HG02610 (cell line): ENCODE data around the gene UBTD2.
"Not testable (repeated sequence)": the region's sequence is repeated elsewhere in the genome, so short reads cannot be mapped to it uniquely, and the experiment has no call there.

Source experiments
- ATAC-seq: cut with Tn5 transposase; IDR thresholded peaks from one replicate; pipeline ENCODE4 v1.9.1; 2021; ENCODE audit warnings: mild to moderate bottlenecking, moderate library complexity; ENCODE audit not compliant: unreplicated experiment

The UBTD2 gene

DNA sequence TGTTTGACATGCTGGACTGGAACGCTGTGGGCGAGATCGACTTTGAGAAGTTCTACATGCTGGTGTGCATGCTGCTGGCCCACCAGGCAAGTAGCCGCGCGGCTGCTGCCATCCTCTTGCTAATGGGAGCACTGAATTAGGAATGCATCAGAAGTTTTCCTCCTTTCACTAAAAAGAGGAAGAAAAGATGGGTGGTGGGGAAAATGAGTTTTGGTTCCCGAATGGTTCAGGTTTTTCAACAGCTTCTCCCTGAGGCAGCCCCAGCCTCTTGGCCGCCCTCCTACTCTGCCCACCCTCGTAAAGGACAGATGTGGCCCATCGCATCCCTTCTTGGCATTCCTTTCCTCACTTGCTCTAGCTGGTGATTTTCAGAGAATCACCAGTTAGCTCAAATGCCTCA is 84.1 kb downstream of the UBTD2 start:
- ATAC-seq, result no peak

DNA sequence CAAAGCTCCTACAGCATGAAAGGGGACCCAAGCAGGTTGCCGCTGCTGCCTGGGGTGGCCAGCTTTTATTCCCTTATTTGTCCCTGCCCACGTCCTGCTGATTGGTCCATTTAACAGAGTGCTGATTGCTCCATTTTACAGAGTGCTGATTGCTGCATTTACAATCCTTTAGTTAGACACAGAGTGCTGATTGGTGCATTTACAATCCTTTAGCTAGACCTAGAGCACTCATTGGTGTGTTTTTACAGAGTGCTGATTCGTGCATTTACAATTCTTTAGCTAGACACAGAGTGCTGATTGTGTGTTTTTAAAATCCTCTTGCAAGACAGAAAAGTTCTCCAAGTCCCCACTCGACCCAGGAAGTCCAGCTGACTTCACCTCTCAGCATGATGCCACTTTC is 85.8 kb downstream of the UBTD2 start:
- ATAC-seq, result not testable (repeated sequence)

DNA sequence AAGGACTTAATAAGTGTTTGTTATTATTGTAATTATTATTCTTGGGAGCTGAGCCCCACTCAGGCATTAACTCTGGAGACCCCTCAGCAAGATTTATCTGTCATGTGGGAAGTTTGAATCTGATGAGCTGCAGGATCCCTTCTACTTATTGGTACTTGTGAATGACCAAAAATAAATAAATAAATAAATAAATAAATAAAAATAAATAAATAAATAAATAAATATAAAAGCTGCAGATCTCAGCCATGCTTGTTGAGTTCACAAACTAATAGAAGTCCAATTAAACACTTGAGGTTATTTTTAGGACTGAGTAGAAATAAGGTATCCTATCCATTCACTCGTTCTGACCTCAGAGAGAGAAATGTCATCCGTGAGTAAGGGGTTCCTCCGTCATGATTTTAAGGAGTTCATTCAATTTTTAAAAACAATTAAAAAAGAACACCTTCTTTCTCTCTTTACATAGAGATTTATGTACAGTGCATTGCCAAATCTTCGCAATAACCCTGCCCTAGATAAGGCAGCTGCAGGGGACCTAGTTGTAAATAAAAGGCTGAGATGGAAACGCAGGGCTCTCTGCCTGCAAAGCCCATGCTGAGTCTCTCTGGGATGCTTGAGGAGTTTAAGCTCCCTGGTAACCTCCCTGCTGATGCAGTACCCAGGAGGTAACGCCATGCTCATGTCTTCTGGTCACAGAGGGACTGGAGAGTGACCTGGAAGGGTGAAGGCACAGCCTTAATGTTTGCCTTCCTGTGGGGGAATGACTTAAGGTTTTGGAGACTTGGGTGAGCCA is 88.4 kb downstream of the UBTD2 start:
- no peak for ATAC-seq

DNA sequence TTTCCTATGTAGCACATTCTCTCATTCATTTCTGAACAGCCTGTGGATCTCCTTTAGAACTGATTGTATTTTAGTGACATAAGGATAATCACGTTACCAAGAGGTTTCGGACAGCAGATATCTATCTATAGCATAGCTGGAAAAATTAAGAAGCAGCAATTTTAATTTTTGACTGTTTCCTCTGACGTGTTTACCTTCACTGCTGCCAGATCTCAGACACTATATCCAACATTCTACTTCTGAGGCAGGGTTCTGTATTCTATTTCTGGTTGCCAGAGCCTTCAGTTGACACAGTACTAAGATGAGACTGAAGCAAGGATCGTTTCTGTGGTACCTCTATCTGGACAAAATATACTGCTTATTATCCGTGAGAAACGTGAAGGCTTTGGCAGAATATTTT is 89.7 kb downstream of the UBTD2 start, which contains the start of gene EFCAB9:
TSS of gene EFCAB9 (plus strand) at position 301 of the 400 bp plus-strand sequence. CDS start at position 302, 1 bp downstream.
- ATAC-seq, result no peak

DNA sequence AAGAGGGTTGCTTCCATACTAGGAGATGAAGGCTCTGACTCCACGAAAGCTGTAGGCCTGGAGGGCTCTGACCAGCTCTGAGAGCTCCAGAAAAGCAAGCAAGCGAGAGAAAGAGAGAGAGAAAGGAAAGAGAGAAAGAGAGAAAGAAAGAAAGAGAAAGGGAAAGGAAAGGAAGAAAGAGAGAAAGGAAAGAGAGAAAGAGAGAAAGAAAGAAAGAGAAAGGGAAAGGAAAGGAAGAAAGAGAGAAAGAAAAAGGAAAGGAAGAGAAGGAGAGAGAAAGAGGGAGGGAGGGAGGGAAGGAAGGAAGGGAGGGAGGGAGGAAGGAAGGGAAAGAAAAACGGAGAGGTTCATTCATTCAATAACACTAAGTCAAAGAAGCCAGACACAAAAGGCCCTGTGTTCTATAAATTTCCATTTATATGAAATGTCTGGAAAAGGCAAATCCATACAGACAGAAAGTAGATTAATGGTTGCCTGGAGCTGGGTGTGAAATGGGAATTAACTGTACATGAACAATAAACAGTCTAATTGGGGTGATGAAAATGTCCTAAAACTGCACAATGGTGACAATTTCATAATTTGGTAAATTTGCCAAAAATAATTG is 93.8 kb downstream of the UBTD2 start:
- ATAC-seq, result no peak

DNA sequence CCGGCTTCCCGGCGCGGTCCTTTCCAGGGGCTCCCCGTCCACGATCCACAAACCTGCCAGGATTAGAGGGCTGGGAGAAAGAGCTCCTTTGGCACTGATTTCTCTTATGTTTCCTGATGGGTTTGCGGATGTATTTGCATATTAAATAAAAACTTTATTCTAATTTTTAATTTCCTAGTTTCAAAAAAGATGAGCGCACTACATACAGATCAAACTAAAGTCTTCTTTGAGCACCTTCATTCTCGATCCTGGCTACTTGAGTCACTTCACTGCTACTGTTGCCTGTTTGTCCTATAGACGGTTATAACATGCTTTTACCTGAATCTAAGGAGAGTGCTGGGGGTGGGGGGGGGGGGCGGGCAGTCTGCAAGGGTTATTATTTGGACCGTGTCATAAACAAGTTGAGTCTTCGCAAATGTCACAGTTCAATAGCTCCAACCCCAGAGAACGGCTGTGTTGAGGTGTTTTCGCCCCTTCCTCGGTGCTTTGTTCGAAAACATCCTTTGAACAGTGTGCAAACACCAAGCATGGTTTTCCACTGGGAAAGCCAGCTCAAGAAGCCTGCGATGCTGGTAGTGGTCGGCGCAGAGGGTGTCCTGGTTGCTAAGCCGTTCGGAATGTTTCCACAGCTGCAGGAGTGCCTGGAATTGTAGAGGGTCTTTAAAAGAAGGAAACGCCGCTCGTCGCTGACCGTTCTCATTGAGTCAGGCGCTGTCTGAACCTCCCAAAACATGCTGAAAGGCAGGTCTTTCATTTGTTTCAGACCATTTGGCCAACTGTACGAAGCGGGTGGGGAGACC is 94.5 kb downstream of the UBTD2 start:
- no peak for ATAC-seq

DNA sequence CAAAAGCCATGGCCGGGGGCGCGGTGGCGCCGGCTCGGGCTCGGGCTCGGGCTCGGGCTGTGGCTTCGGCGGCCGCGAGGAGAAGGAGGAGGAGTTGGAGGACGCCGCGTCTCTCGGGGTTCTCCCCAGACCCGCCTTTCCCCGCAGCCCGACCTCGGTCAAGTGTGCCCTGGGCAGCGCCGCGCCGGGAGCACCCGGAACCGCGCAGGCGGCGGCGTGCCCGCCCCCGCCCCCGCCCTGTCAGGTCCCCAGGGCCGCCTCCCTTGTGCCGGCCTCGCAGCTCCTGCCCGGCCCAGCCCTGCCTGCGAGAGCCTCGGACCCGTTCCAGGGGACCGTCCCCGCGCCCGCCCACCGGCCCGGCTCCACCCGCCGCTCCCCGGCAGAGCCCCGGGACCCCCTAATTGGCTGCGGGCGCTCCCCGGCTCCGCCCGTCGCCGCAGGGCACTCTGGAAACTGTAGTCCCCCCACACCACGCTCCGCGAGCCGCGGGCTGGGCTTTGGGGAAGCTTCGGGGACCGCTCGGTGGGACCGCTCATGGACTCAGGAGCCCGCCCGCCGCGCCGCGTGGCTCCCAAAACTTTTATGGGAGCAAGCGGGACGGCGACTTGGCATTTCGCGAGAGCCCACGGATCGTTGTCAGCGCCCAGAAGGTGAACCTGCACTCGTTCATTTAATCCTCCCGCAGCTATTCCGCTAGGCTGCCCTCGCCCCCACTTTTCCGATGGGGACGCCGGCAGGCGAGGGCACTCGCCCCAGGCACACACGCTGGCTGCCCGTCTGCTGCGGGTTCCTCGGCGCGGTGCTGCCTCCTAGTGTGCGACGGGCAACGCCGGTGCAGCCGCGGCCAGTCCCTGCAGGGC is 95.3 kb downstream of the UBTD2 start, which contains the start of gene STK10:
TSS of gene STK10 (minus strand) at position 192 of the 860 bp plus-strand sequence. CDS start at position 10, 182 bp downstream.
- peak; percentile 72 for ATAC-seq

DNA sequence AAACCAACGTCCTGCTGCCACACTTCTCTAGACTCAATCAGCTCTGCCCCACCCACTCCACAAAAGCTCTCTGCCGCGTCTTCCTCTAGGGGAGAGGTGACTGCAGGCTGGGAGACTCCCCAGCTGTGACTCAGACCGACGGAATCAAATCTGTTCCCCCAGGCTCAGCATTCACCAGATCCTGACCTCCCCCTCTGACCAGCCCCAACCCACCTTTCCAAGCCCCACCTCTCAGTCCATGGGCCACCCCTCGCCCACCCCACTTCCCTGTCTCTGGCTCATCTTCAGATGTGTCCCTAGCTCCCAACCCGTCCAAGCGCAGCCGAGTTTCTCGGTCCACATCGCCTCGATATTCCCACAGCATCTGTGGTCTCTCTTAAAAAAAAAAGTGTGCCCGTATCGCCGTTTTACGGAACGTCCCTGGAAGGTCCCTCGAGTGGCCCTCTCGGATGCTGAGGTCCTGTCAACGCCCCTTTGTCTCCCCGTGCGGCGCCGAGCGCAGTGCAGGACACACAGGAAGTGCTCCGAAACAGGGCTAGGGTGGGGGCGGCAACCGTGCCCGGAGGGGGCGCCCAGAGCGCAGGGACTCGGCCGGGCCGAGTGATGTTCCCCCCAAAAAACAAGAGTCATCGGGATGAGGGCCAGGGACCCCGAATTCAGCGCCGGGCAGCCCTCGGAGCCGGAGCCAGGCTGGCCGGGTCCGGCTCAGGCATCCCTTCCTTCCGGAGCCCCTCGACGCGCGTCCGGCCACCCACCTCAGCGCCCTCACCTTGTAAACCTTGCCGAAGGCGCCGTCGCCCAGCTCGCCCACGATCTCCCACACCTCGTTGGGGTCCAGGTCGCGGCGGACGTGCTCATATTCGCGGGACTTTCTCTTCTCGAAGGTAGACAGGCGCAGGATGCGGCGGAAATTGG is 96.2 kb downstream of the UBTD2 start:
- peak; percentile 27 for ATAC-seq

DNA sequence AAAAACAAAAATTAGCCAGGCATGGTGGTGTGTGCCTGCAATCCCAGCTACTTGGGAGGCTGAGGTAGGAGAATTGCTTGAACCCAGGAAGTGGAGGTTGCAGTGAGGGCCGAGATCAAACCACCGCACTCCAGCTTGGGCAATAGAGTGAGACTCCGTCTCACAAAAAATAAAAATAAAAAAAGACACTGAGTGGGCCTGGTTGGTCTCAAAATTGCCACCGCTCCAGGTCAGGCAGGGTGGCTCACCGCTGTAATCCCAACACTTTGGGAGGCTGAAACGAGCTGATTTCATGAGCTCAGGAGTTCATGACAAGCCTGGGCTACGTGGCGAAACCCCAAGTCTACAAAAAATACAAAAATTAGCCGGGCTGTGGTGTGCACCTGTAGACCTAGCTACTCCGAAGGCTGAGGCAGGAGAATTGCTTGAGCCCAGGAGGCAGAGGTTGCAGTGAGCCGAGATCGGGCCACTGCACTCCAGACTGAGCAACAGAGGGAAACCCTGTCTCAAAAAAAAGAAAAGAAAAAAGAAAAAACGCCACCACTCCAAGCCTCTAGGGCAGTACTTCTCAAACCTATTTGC is 97.4 kb downstream of the UBTD2 start:
- ATAC-seq, result no peak

DNA sequence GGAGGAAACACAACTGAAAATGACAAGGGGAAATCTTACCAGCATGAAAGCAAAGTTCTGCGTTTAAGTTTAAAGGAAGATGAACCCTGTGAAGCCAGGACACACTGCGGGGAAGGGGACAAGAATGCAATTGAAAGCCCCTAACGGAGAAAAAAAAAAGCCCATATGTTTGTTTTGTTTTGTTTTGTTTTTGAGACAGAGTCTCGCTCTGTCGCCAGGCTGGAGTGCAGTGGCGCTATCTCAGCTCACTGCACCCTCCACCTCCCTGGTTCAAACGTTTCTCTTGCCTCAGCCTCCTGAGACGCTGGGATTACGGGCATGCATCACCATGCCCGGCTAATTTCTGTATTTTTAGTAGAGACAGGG is 98.5 kb downstream of the UBTD2 start:
- ATAC-seq, result no peak

DNA sequence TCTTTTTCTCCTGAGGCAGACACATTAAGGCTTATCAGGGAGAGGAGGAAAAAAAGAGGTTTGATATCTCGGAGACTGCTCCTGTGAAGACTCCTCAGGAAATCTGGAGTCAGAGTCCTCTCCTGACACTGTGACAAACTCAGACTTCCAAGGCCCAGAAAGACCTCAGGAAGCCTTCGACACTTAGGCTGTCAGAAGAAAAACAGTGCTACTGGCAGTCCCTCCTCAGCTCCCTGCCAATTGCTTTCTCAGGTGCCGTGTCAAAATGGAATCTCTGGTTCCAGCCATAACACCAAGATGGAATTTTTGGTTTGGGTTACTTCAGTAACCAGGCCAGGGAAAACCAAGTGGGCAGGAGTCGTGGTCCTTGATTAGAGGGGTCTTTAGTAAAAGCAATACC is 99.7 kb downstream of the UBTD2 start:
- no peak for ATAC-seq

DNA sequence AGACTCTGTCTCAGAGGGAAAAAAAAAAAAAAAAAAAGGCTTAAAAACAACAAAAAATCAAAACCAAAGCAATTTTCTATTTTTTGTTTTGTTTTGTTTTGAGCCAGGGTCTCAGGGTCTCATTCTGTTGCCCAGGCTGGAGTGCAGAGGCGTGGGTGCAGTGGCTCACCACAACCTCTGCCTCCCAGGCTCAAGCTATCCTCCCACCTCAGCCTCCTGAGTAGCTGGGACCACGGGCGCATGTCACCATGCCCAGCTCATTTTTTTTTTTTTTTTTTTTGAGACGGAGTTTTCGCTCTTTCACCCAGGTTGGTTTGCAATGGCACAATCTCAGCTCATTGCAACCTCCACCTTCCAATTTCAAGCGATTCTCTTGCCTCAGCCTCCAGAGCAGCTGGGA is 101.3 kb downstream of the UBTD2 start:
- no peak for ATAC-seq

DNA sequence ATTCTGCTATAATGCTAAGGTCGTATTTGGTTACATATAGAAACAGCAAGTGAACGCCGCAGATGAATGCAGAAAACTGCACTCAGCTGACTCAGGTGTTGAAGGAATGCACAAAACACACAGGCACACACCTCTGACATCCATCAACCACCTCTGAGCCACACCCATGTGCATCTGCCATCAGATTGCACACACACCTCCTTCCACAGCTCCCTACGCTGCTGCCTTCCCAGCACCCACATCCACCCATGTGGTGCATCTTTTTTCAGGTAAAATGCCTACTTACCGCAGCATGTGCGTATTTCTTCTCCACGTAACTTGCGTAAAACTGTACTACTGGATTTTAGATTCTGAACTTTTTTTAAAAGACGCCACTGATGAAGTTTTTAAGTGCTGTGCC is 102.6 kb downstream of the UBTD2 start:
- no peak for ATAC-seq

DNA sequence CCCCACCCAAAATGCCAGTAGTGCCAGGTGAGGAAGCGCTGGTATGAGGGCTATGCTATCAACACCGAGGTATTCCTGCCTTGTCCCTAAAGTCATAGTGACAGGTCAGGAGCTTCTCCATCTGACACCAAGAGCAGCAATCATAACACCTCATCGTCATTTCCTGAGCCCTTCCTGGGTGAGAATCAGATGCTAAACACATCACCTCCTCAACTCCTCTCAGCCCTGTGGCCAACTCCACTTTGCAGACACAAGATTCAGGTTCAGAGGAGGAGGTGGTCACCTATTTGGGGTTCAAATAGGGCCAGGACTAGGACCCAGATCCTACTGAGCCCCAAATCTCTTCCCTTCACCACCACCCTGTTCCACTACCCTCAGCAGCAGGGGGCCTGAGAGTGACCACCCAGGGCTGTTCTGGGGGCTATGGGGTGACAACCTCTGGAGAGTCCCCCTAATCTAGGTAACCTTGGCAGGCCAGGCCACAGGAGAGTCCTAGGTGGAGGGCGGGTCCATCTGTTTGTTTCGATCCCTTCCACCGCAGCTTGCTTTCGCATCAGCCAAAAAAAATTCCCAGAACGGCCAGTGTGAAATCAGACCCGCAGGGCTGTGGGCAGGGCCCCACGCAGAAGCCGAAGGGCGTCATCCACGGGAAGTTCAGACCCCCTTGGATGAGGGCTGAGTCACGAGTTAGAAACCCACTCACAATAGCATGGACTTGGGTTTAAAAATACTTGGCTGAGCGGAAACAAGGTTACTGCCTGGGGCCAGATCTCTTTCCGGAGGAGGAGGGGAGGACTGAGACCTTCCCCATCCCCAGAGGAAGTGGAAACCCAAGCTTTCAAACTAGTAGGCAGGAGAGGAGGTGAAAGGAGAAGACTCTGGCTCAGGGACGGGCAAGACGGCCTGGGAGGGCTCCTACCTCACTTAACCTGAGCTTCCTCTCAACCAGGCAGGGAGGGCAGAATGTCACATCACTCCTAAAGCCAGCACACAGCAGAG is 104.3 kb downstream of the UBTD2 start:
- peak; percentile 36 for ATAC-seq

DNA sequence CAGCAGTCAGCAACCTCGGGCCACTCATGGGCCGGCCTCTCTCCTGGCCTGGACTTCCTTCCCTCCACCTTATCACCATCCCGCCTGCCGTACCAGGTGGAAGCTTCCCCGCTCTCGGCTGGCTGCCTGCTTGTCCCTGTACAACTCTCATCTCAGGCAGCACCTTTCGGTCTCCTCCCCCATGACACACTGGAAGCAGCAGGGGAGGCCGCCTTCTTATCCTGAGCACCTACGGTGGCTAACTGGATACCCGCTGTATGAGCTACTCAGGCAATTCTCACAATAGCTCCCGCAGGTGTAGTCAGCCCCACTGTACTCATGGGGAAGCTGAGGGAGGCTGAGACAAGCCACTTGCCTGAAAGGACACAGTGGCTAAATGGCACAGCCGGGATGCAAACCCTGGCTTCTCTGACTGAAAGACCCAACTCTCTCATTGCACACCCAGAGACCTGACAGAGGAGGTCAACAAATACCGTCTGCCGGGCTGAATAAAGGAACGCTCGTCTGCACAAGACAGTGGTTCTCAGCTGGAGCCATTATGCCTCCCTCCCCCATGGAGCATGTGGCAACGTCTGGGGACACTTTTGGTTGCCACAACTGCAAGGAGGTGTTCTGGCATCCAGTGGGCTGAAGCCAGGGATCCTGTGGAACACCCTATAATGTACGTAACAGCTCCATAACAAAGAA is 105.1 kb downstream of the UBTD2 start:
- ATAC-seq, result no peak

DNA sequence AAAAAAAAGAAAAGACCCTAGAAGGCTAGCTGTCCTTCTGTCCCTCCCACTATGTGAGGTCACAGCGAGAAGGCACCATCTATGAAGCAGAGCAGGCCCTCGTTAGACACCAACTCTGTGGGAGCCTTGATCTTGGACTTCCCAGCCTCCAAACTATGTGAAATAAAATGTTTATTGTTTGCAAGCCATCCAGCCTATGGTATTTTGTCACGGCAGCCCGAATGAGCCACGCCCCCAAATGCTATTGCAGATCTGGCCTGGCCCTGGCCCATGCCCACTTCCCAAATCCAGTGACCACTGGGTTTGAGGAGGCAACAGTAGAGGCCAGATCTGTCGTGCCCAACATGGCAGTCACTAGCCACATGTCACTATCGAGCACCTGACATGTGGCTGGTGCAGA is 106.4 kb downstream of the UBTD2 start:
- no peak for ATAC-seq

DNA sequence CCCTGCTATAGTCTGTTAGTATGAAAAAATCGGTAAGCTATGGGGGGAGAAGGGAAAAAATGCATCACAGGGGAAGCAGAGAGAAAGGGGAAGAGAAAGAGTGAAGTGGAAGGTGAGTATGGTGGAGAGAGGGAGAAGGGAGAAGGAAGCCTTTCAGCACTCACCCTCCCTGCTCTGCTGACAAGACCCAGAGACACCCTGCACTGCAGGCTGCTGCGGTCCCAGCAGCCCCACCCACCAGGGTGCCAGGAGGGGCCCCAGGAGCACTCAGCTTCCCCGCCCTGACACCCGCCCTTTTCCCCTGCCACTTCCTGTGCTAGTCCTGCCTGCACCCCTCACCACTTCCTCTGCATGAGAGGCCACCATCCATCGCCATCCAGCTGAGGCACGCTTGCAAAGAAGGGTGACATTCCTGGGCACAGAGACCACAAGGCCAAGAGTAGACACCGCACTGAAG is 108.3 kb downstream of the UBTD2 start:
- peak; percentile 58 for ATAC-seq
